Hypothalamus (tissue), 51 donors: ENCODE measurements around the gene PCGF1.

ENCODE experiments used
- DNase-seq, 51 donors: peaks; one replicate each; lab custom pipeline; 2025; lab: John Stamatoyannopoulos, UW

Gene PCGF1

GRCh38 chr2:74457129-74457548 is 50.4 kb downstream of the PCGF1 start:
- DNase-seq, result peak in 3 of 51 donors; percentile 48 to 72 (median 50)
